Measurements from ENCODE around the gene C3orf70. TPM values are rescaled to one million over a fixed set of nuclear protein-coding genes. Genes with fewer than 3 reads are reported as not detected.

The C3orf70 gene
- total and polyA plus RNA-seq, 8 donors: 2.2 to 6.3 (median 4.6) TPM

DNA sequence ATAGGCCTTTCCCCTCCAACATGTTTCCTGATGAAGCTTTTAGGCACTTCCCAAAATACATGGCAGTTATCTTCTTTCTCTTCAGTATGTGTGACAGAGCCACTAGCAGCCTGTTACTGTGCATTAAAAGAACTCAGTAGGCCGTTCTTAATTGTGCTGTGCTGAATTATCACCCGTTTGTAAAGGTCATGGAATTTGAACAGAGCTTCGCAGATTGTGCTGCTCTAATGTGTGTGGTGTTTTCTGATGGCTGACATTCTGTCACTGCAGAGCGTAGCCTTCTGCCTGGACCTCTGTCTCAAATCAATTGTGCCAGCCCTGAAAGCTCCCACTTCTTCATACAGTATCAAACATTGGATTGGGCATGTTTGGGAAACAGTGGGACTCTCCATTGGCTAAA lies 111.3 kb downstream of the C3orf70 start:
- Histone ChIP-seq H3K4me3 (no peak overlapping the region), H3K36me3 (no peaks in the 10 kb centered on the region), H3K27me3 (no peaks in the 10 kb centered on the region), H3K9me3 (peaks cover 5 to 10% of the 10 kb centered on the region in 2 donors), H3K4me1 (peaks cover 0 to 5% of the 10 kb centered on the region in 2 donors), H3K27ac (no peak overlapping the region)
- ATAC-seq (no peak), DNase-seq (no peak)
- TF ChIP-seq, protein P1, sequence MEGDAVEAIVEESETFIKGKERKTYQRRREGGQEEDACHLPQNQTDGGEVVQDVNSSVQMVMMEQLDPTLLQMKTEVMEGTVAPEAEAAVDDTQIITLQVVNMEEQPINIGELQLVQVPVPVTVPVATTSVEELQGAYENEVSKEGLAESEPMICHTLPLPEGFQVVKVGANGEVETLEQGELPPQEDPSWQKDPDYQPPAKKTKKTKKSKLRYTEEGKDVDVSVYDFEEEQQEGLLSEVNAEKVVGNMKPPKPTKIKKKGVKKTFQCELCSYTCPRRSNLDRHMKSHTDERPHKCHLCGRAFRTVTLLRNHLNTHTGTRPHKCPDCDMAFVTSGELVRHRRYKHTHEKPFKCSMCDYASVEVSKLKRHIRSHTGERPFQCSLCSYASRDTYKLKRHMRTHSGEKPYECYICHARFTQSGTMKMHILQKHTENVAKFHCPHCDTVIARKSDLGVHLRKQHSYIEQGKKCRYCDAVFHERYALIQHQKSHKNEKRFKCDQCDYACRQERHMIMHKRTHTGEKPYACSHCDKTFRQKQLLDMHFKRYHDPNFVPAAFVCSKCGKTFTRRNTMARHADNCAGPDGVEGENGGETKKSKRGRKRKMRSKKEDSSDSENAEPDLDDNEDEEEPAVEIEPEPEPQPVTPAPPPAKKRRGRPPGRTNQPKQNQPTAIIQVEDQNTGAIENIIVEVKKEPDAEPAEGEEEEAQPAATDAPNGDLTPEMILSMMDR (IDR thresholded peaks at IDR 0.05): no peak
- intact Hi-C loops (cut with DNase I): no loop called here

DNA sequence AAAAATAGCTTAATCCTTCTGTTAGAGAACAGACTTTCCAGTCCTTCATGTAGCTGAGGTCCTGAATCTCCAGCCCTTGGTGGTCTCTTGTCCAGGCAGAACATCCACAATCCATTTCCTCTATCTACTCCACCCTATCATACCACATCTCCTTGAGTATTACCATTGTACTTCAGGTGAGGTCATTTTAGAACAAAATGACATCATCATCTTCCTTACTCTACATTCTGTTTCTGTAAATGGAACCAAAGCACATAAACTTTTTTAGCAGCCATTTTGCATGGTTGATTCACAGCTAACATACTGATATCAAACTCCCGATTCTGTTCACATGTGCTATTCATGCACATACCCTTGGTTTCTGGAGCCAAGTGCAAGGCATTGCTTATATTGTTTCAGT lies 112.4 kb downstream of the C3orf70 start:
- intact Hi-C loops (cut with DNase I): no loop called here
- H3K36me3 ChIP-seq: no peaks in the 10 kb centered on the region
- peaks cover 6 to 18% of the 10 kb centered on the region in 2 donors for H3K9me3 ChIP-seq
- TF ChIP-seq, protein P1 (IDR thresholded peaks at IDR 0.05): no peak
- no peak for DNase-seq
- no peak for ATAC-seq
- no peaks in the 10 kb centered on the region for H3K4me1 ChIP-seq
- H3K27me3 ChIP-seq: no peaks in the 10 kb centered on the region
- no peak overlapping the region for H3K27ac ChIP-seq
- H3K4me3 ChIP-seq: no peak overlapping the region

DNA sequence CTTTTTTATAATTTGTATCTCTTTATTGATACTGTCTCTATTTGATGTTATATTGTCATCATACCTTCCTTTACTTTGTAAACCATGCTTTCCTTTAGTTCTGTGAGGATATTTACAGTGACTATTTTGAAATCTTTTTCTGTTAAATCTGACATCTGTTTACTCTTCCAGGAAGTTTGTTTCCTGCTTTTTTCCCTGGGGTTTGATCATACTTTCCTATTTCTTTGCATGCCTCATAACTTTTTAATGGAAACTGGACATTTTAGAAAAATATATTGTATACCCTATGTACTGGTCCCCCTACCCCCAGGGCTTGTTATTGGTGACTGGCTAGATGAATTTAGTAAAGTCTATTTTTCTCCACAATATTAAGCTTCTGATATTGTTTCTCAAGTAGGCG lies 115.1 kb downstream of the C3orf70 start:
- DNase-seq (no peak), ATAC-seq (no peak)
- Histone ChIP-seq H3K27ac (no peak overlapping the region), H3K9me3 (peaks cover 6 to 18% of the 10 kb centered on the region in 2 donors), H3K27me3 (no peaks in the 10 kb centered on the region), H3K4me1 (no peaks in the 10 kb centered on the region), H3K4me3 (no peak overlapping the region), H3K36me3 (peaks cover 0 to 6% of the 10 kb centered on the region in 2 donors)
- TF ChIP-seq, protein P1 (IDR thresholded peaks at IDR 0.05): no peak
- intact Hi-C loops (cut with DNase I): no loop called here

DNA sequence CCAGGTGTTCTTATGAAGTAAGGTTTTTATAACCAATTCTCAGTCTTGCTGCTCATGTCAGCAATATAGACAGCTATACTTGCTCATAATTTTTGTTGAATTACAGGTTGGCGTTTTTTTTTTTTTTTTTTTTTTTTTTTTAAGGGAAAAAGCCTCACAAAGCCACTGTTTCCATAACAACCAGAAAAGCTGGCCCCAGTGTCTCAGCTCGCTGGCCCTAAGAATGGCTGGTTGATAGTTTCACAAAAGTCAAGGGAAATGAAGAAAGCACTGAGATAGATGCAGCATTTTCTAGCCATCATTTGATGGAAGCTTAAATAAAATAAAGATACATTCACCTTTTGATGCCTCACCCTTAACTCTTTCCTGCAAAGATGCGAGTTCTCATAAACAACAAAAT lies 121.9 kb downstream of the C3orf70 start:
- Histone ChIP-seq H3K27me3 (no peaks in the 10 kb centered on the region), H3K36me3 (peaks cover 0 to 52% of the 10 kb centered on the region in 2 donors), H3K4me3 (no peak overlapping the region), H3K27ac (no peak overlapping the region), H3K4me1 (no peaks in the 10 kb centered on the region), H3K9me3 (peaks cover 0 to 1% of the 10 kb centered on the region in 2 donors)
- ATAC-seq: no peak
- TF ChIP-seq, protein P1 (IDR thresholded peaks at IDR 0.05): no peak
- intact Hi-C loops (cut with DNase I): no loop called here
- DNase-seq: no peak

DNA sequence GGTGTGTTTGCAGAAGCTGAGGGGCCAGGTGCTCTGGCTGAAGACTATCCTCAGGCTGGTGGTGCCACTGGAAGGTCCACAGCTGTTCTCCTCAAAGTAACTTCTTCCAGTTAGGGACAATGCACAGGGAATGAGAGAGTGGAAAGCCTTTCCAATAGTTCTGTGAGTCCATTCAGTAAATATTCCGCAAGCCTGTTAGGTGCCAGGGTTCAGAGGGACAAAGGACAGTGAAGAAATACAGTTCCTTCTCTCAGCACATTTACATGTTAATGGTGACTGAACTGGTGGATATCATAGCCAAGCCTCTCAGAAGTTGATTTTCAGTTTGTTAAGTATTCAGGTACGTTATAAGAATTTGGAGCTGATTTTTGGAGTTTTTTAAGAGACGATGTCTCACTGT lies 122.5 kb downstream of the C3orf70 start:
- ATAC-seq (no peak), DNase-seq (no peak)
- Histone ChIP-seq H3K36me3 (peaks cover 0 to 58% of the 10 kb centered on the region in 2 donors), H3K4me1 (no peaks in the 10 kb centered on the region), H3K27ac (no peak overlapping the region), H3K27me3 (no peaks in the 10 kb centered on the region), H3K9me3 (no peaks in the 10 kb centered on the region), H3K4me3 (no peak overlapping the region)
- intact Hi-C loops (cut with DNase I): no loop called here
- TF ChIP-seq, protein P1 (IDR thresholded peaks at IDR 0.05): no peak

Data from left lung (tissue), 10 donors.